Spleen (tissue), 11 donors: ENCODE measurements around the gene DTNA. TPM values are rescaled to one million over a fixed set of nuclear protein-coding genes. Genes with fewer than 3 reads are reported as not detected.

ENCODE experiments used
- DNase-seq: peaks from one replicate; pipeline ENCODE4 v3.0.0-alpha.2; 2020
- H3K27ac ChIP-seq, 8 donors: fragments of 200-600 bp; sonication (generic) in 7 of 8; 1 replicate in 4 of 8; 2 replicates in 4 of 8; pipeline versions ENCODE4 v1.5.0 to v1.8.0; 2016 to 2021; ENCODE audit warnings: inconsistent platforms in 4 of 8, mild to moderate bottlenecking in 4 of 8, moderate library complexity in 1 of 8
- H3K27me3 ChIP-seq, 7 donors: fragments of 200-600 bp; sonication (generic) in 6 of 7; replicated peaks in 1 of 7; 1 replicate in 4 of 7; 2 replicates in 3 of 7; pipeline versions ENCODE4 v1.5.0 to v1.8.0; 2016 to 2021; ENCODE audit warnings: inconsistent platforms in 3 of 7, mild to moderate bottlenecking in 1 of 7
- H3K36me3 ChIP-seq, 6 donors: fragments of 200-600 bp; sonication (generic) in 5 of 6; 1 replicate in 4 of 6; 2 replicates in 2 of 6; pipeline versions ENCODE4 v1.5.0 to v1.8.0; 2016 to 2021; ENCODE audit warnings: inconsistent platforms in 2 of 6
- H3K4me1 ChIP-seq, 6 donors: fragments of 200-600 bp; sonication (generic) in 5 of 6; 1 replicate in 3 of 6; 2 replicates in 3 of 6; pipeline versions ENCODE4 v1.5.0 to v1.8.0; 2016 to 2021; ENCODE audit warnings: inconsistent platforms in 3 of 6
- H3K4me3 ChIP-seq, 8 donors: fragments of 200-600 bp; sonication (generic) in 7 of 8; 1 replicate in 4 of 8; 2 replicates in 4 of 8; pipeline versions ENCODE4 v1.5.0 to v1.8.0; 2016 to 2021; ENCODE audit warnings: inconsistent platforms in 4 of 8, mild to moderate bottlenecking in 4 of 8, moderate library complexity in 2 of 8
- H3K9me3 ChIP-seq, 8 donors: fragments of 200-600 bp; sonication (generic) in 7 of 8; 1 replicate in 4 of 8; 2 replicates in 4 of 8; pipeline versions ENCODE4 v1.5.0 to v1.8.0; 2016 to 2021; ENCODE audit warnings: inconsistent platforms in 4 of 8
- CTCF ChIP-seq, 11 experiments: fragments of 200-600 bp in 7 of 11; fragments of 450-650 bp in 4 of 11; sonication (generic) in 4 of 11; IDR thresholded peaks in 8 of 11; conservative IDR thresholded peaks in 3 of 11; 1 replicate in 7 of 11; 2 replicates in 4 of 11; pipeline versions ENCODE4 v1.4.0 to v1.8.0; 2016 to 2021; ENCODE audit warnings: antibody characterized with exemption in 11 of 11, inconsistent platforms in 4 of 11, mild to moderate bottlenecking in 1 of 11
- POLR2A ChIP-seq, 3 donors: fragments of 450-650 bp; IDR thresholded peaks; one replicate each; pipeline ENCODE4 v1.5.1; 2017; ENCODE audit warnings: antibody characterized with exemption in 3 of 3, mild to moderate bottlenecking in 1 of 3
- POLR2AphosphoS5 ChIP-seq, 3 donors: sonication (generic); formaldehyde crosslinking; IDR thresholded peaks; one replicate each; pipeline ENCODE4 v1.5.1; 2017; ENCODE audit warnings: antibody characterized with exemption in 3 of 3
- WGBS, 5 donors: extraction: QIAGEN DNeasy Blood & Tissue Kit in 3 of 5; methylation state at CpG; one replicate each; pipeline versions ENCODE4 v1.1.5 to v1.1.7; 2013 to 2018; 5-methylcytosine and 5-hydroxymethylcytosine counted together
- intact Hi-C: fragments of 100-400 bp; cut with DNase I; formaldehyde crosslinking; loops from one replicate; pipeline ENCODE4 v1.15.0; 2023; ENCODE audit warnings: low total_unique reads
- polyA plus RNA-seq, 3 donors: library from polyadenylated mRNA; stranded (reverse); fragments of 200-250 nt; gene quantifications; one replicate each; pipeline ENCODE4 v1.2.1, GENCODE V29; 2013
- total RNA-seq, 7 donors: library from RNA; depleted of rRNA in 3 of 7; stranded (reverse); fragments of >200 nt in 3 of 7; fragmentation: NEBNext Ultra II Directional in 4 of 7; extraction: Animal tissue kit (Norgen Biotek cat#: 25700) in 4 of 7; gene quantifications; one replicate each; pipeline versions ENCODE4 v1.1.0 to v1.2.1, GENCODE V29; 2016 to 2021
- donor health status: healthy with polysubstance abuse.
- donor health status: DM: no; HTN: no; CAD: no; lungs with moderate emphysema.
- donor health status: DM: no; HTN: no; CAD: no.
- donor health status: Bipolar disorder and iron deficiency.
- donor health status: healthy.
- donor health status: DM: no; HTN: no; CAD: no.
- donor health status: DM: yes; HTN: yes; CAD: no.

Gene DTNA
- total and polyA plus RNA-seq, 10 donors, result 3.0 to 29.2 (median 14.2) TPM

GRCh38 chr18:34805878-34806351 is 95.8 kb downstream of the DTNA start:
- Histone ChIP-seq H3K27me3 (no peaks in the 10 kb centered on the region), H3K4me1 (no peaks in the 10 kb centered on the region), H3K9me3 (no peaks in the 10 kb centered on the region), H3K27ac (no peak overlapping the region), H3K4me3 (no peak overlapping the region), H3K36me3 (no peaks in the 10 kb centered on the region)
- DNase-seq, result no peak
- intact Hi-C loops, result no loop called here
- no peak for TF ChIP-seq POLR2AphosphoS5 (IDR thresholded peaks at IDR 0.05)
- no peak for TF ChIP-seq CTCF (IDR thresholded peaks at IDR 0.05 in 8 of 11, conservative IDR thresholded peaks at IDR 0.05 in 3 of 11)
- TF ChIP-seq POLR2A (IDR thresholded peaks at IDR 0.05), result no peak

- Histone ChIP-seq H3K9me3 (no peaks in the 10 kb centered on the region), H3K4me3 (no peak overlapping the region), H3K4me1 (no peaks in the 10 kb centered on the region), H3K36me3 (no peaks in the 10 kb centered on the region), H3K27ac (no peak overlapping the region), H3K27me3 (no peaks in the 10 kb centered on the region)
- TF ChIP-seq POLR2A (IDR thresholded peaks at IDR 0.05) (no peak), POLR2AphosphoS5 (IDR thresholded peaks at IDR 0.05) (no peak), CTCF (IDR thresholded peaks at IDR 0.05 in 8 of 11, conservative IDR thresholded peaks at IDR 0.05 in 3 of 11) (no peak)
- whole genome bisulfite sequencing, 5 donors, result 54 to 80% (median 66%) methylated on average over 3 of the region's 3 CpGs
- intact Hi-C loops, result no loop called here
- no peak for DNase-seq
Measured at GRCh38 chr18:34806527-34806926, 96.4 kb downstream of the DTNA start.

- peaks cover 0 to under 1% (median 0%) of the 10 kb centered on the region in 6 donors for H3K36me3 ChIP-seq
- no peaks in the 10 kb centered on the region for H3K4me1 ChIP-seq
- no peak overlapping the region for H3K4me3 ChIP-seq
- H3K27me3 ChIP-seq, result no peaks in the 10 kb centered on the region
- TF ChIP-seq POLR2A (IDR thresholded peaks at IDR 0.05) (no peak), CTCF (IDR thresholded peaks at IDR 0.05 in 8 of 11, conservative IDR thresholded peaks at IDR 0.05 in 3 of 11) (no peak)
- intact Hi-C loops, result no loop called here
- DNase-seq, result no peak
- no peak overlapping the region for H3K27ac ChIP-seq
- no peaks in the 10 kb centered on the region for H3K9me3 ChIP-seq
- WGBS, 5 donors, result 80 to 97% (median 89%) methylated on average over 2 of the region's 2 CpGs
Measured at GRCh38 chr18:34807106-34807796, 97.2 kb downstream of the DTNA start.

GRCh38 chr18:34808389-34808788 is 98.3 kb downstream of the DTNA start:
- Histone ChIP-seq H3K36me3 (peaks cover 0 to 10% (median 0%) of the 10 kb centered on the region in 6 donors), H3K4me3 (no peak overlapping the region), H3K27me3 (no peaks in the 10 kb centered on the region), H3K4me1 (no peaks in the 10 kb centered on the region), H3K9me3 (no peaks in the 10 kb centered on the region), H3K27ac (no peak overlapping the region)
- TF ChIP-seq CTCF (IDR thresholded peaks at IDR 0.05 in 8 of 11, conservative IDR thresholded peaks at IDR 0.05 in 3 of 11) (no peak), POLR2A (IDR thresholded peaks at IDR 0.05) (no peak), POLR2AphosphoS5 (IDR thresholded peaks at IDR 0.05) (no peak)
- DNase-seq, result no peak
- WGBS, 5 donors, result 65 to 87% (median 81%) methylated on average over 1 of the region's 1 CpG
- intact Hi-C loops, result no loop called here
